WERI-Rb-1 (cell line): ENCODE data around the gene CPNE9.

Experiments used
- DNase-seq: peaks from one replicate; pipeline ENCODE4 v3.0.0-alpha.2; 2020
- H3K27ac ChIP-seq: fragments of 250-450 bp; sonication (Bioruptor Pico); 2 replicates; pipeline ENCODE4 v1.5.1; 2020; ENCODE audit warnings: mild to moderate bottlenecking, moderate library complexity
- H3K27me3 ChIP-seq: fragments of 250-450 bp; sonication (Bioruptor Pico); 2 replicates; pipeline ENCODE4 v1.5.1; 2021; ENCODE audit warnings: mild to moderate bottlenecking, low read depth, moderate library complexity; ENCODE audit not compliant: insufficient read depth, severe bottlenecking
- H3K36me3 ChIP-seq: fragments of 250-450 bp; sonication (Bioruptor Pico); 2 replicates; pipeline ENCODE4 v1.5.1; 2020; ENCODE audit warnings: mild to moderate bottlenecking, moderate library complexity
- H3K4me3 ChIP-seq: 2 replicates; pipeline ENCODE4 v1.5.1; 2011; ENCODE audit warnings: low read depth, mild to moderate bottlenecking, control low read depth, low read length
- H3K9me3 ChIP-seq: fragments of 250-450 bp; sonication (Bioruptor Pico); 2 replicates; pipeline ENCODE4 v1.5.1; 2021; ENCODE audit warnings: mild to moderate bottlenecking, moderate library complexity; ENCODE audit not compliant: severe bottlenecking
- CTCF ChIP-seq: IDR thresholded peaks from 2 replicates; pipeline ENCODE4 v1.5.1; 2011; ENCODE audit warnings: low read depth, mild to moderate bottlenecking, control low read depth, inconsistent platforms, low read length

CPNE9 gene

DNA sequence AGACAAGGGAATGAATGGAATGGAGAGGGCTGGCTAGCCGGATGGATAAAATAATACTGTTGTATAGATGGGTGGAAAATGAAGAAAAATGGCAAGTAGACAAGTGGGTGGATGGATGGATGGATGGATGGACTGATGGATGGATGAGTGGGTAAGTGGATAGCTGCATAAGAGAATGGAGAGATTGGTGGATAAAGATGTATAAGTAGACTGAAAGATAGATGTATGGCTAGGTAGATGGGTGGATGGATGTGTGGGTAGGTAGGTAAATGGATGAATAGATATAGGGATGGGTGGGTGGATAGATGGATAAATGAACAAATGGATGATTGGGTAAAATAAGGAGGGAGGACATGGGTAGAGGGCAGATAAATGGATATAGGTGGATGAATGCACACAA, 13.9 kb downstream of the CPNE9 start:
- Histone ChIP-seq H3K4me3 (no peak overlapping the region), H3K9me3 (no peaks in the 10 kb centered on the region), H3K36me3 (no peaks in the 10 kb centered on the region), H3K27ac (no peak overlapping the region), H3K27me3 (no peaks in the 10 kb centered on the region)
- no peak for TF ChIP-seq CTCF
- no peak for DNase-seq

GRCh38 chr3:9718118-9718517, 14.5 kb downstream of the CPNE9 start:
- Histone ChIP-seq H3K9me3 (no peaks in the 10 kb centered on the region), H3K4me3 (no peak overlapping the region), H3K27ac (no peak overlapping the region), H3K27me3 (no peaks in the 10 kb centered on the region), H3K36me3 (no peaks in the 10 kb centered on the region)
- DNase-seq: peak; percentile 26
- TF ChIP-seq CTCF: no peak

DNA sequence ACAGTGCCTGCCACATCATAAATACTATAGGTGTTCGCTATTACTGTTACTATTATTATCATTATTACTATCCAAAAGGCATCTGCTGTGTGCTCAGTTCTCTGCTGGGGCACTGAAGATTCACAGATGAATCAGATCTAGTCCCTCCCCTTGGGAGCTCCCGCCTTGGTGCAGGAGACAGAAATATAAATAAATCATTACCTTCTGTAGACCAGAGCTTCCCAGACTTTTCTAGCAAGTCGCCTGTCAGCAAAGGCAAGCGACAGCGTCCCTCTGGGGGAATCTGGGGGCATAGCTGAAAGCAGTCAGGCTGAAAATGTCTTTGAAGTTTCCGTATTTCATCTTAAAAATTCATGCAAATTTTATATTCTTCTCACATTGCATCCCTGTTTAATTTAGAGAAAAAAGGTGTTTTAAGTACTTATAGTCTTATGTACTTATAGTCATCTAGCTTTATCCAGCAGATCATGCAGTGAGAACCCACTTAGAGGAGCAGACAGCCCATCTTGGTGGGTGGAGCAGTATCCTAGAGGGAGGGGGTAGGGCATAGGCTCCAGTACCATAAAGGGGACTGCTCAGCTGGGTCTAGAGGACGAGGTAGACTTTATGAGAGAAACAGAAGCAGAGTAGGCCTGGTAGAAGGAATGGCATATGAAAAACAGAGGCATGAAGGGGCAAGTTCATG, 17.5 kb downstream of the CPNE9 start:
- Histone ChIP-seq H3K4me3 (no peak overlapping the region; the same call in 1 of the 2 replicates), H3K36me3 (no peaks in the 10 kb centered on the region)
- TF ChIP-seq CTCF: peak; percentile 21; the same call in 1 of the 2 replicates

DNA sequence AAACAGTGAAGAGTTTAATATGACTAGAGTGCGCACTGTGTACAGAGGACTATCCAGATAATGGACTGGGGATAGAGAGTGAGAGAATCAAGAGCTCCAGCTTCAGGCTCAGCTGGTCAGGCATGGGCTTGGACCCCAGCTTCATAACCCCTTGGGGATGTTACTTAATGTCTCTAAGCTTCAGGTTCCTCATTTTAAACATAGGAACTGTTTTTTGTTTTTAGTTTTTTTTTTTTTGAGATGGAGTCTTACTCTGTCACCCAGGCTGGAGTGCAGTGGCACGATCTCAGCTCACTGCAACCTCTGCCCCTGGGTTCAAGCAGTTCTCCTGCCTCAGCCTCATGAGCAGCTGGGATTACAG, 18.0 kb downstream of the CPNE9 start:
- no peak overlapping the region for H3K27ac ChIP-seq
- no peak for TF ChIP-seq CTCF
- H3K9me3 ChIP-seq: no peaks in the 10 kb centered on the region
- H3K36me3 ChIP-seq: no peaks in the 10 kb centered on the region
- no peaks in the 10 kb centered on the region for H3K27me3 ChIP-seq
- no peak overlapping the region for H3K4me3 ChIP-seq
- DNase-seq: no peak

More for the DNA sequence above, 17.5 kb downstream of the CPNE9 start:
- H3K27me3 ChIP-seq: no peaks in the 10 kb centered on the region
- DNase-seq: peak; percentile 41
- no peaks in the 10 kb centered on the region for H3K9me3 ChIP-seq
- H3K27ac ChIP-seq: 0 out of 2 replicates have a peak overlapping the region, but pooled peaks have one; percentile 3

- H3K27me3 ChIP-seq: no peaks in the 10 kb centered on the region
- H3K4me3 ChIP-seq: no peak overlapping the region
- no peak overlapping the region for H3K27ac ChIP-seq
- no peaks in the 10 kb centered on the region for H3K9me3 ChIP-seq
- no peaks in the 10 kb centered on the region for H3K36me3 ChIP-seq
- no peak for TF ChIP-seq CTCF
- DNase-seq: no peak
Measured at GRCh38 chr3:9725775-9726515, 22.3 kb downstream of the CPNE9 start.
